H1 (cell line): ENCODE results near the gene TARBP2. TPM values are rescaled to one million over a fixed set of nuclear protein-coding genes. Genes with fewer than 3 reads are reported as not detected.

Experiments used
- CTCF ChIA-PET: fragments of 300-600 bp; sonication (Branson Sonifier 250); formaldehyde crosslinking; loops from one replicate; lab custom pipeline; 2021; ENCODE audit not compliant: partially characterized antibody; lab: Charles Lee
- POLR2A ChIA-PET: fragments of 300-600 bp; sonication (Branson Sonifier 250); formaldehyde crosslinking; loops from one replicate; lab custom pipeline; 2021; ENCODE audit warnings: inconsistent platforms; ENCODE audit not compliant: partially characterized antibody; lab: Charles Lee
- DNase-seq, 2 experiments: peaks; one replicate each; pipeline versions ENCODE4 v3.0.0 to v3.0.0-alpha.2; 2010 to 2022; ENCODE audit warnings: low spot score in 2 of 2, low read depth in 1 of 2, mixed read lengths in 1 of 2
- FAIRE-seq: peaks from 2 replicates; lab custom pipeline; 2011; peaks lifted over from hg19 to GRCh38; lab: Jason Lieb, UNC
- H2AFZ ChIP-seq: 2 replicates; pipeline ENCODE4 v1.8.1; 2012; ENCODE audit warnings: low read length, inconsistent platforms
- H2AK5ac ChIP-seq: 2 replicates; pipeline ENCODE4 v1.6.1; 2013; ENCODE audit warnings: low read depth, low read length
- H2BK120ac ChIP-seq: replicated peaks from 2 replicates; pipeline ENCODE3; 2013; ENCODE audit warnings: low read depth, low read length, inconsistent platforms
- H2BK12ac ChIP-seq: 2 replicates; pipeline ENCODE4 v1.6.1; 2013; ENCODE audit warnings: low read depth, low read length
- H2BK15ac ChIP-seq: 2 replicates; pipeline ENCODE4 v1.6.1; 2013; ENCODE audit warnings: low read length
- H2BK20ac ChIP-seq: 2 replicates; pipeline ENCODE4 v1.6.1; 2013; ENCODE audit warnings: low read length
- H2BK5ac ChIP-seq: 2 replicates; pipeline ENCODE4 v1.6.1; 2013; ENCODE audit warnings: low read depth, low read length
- H3K14ac ChIP-seq: 2 replicates; pipeline ENCODE4 v1.6.1; 2013; ENCODE audit warnings: inconsistent platforms; ENCODE audit not compliant: insufficient read length
- H3K18ac ChIP-seq: 2 replicates; pipeline ENCODE4 v1.6.1; 2013; ENCODE audit warnings: low read length; ENCODE audit errors: extremely low read depth
- H3K23ac ChIP-seq: 2 replicates; pipeline ENCODE4 v1.6.1; 2013; ENCODE audit warnings: inconsistent platforms; ENCODE audit not compliant: insufficient read length
- H3K23me2 ChIP-seq: 2 replicates; pipeline ENCODE4 v1.6.1; 2013; ENCODE audit warnings: low read depth, low read length
- H3K27ac ChIP-seq: 2 replicates; pipeline ENCODE4 v1.6.1; 2011; ENCODE audit warnings: low read depth, low read length, inconsistent platforms
- H3K27me3 ChIP-seq, 4 experiments: replicated peaks in 1 of 4; 1 replicate in 1 of 4; 2 replicates in 3 of 4; pipeline versions ENCODE4 v1.6.1 to v1.8.1; 2011 to 2013; ENCODE audit warnings: low read length in 3 of 4, mild to moderate bottlenecking in 3 of 4, inconsistent platforms in 2 of 4, mixed read lengths in 2 of 4, moderate library complexity in 1 of 4; ENCODE audit not compliant: control insufficient read depth in 3 of 4, insufficient read depth in 3 of 4; ENCODE audit errors: extremely low read depth in 1 of 4
- H3K36me3 ChIP-seq, 4 experiments: 2 replicates each; pipeline versions ENCODE4 v1.6.1 to v1.8.1; 2011 to 2013; ENCODE audit warnings: mild to moderate bottlenecking in 4 of 4, low read length in 3 of 4, moderate library complexity in 2 of 4, control low read depth in 1 of 4, inconsistent platforms in 1 of 4; ENCODE audit not compliant: insufficient read depth in 4 of 4, control insufficient read depth in 2 of 4
- H3K4ac ChIP-seq: replicated peaks from 2 replicates; pipeline ENCODE3; 2013; ENCODE audit warnings: low read length, low read depth, mixed read lengths, inconsistent platforms; ENCODE audit not compliant: insufficient read length
- H3K4me1 ChIP-seq, 4 experiments: replicated peaks in 1 of 4; 1 replicate in 1 of 4; 2 replicates in 3 of 4; pipeline versions ENCODE4 v1.6.1 to v1.8.1; 2011 to 2013; ENCODE audit warnings: low read length in 3 of 4, inconsistent platforms in 2 of 4, mixed read lengths in 1 of 4; ENCODE audit not compliant: insufficient read depth in 4 of 4, control insufficient read depth in 3 of 4
- H3K4me2 ChIP-seq, 2 experiments: 2 replicates each; pipeline versions ENCODE4 v1.6.1 to v1.8.1; 2011 to 2013; ENCODE audit warnings: low read depth in 2 of 2, low read length in 2 of 2, control low read depth in 1 of 2, inconsistent platforms in 1 of 2, mild to moderate bottlenecking in 1 of 2; ENCODE audit not compliant: insufficient read depth in 1 of 2
- H3K4me3 ChIP-seq, 4 experiments: fragments of 200-600, 300-600 bp in 1 of 4; sonication (generic), shearing (Covaris generic), sonication (Bioruptor Twin) in 1 of 4; 2 replicates each; pipeline versions ENCODE4 v1.5.1 to v1.8.1; 2011 to 2016; ENCODE audit warnings: low read length in 4 of 4, low read depth in 3 of 4, control low read depth in 2 of 4, inconsistent platforms in 2 of 4, mild to moderate bottlenecking in 2 of 4, mixed read lengths in 1 of 4, moderate library complexity in 1 of 4; ENCODE audit not compliant: insufficient read depth in 2 of 4; ENCODE audit errors: extremely low read depth in 1 of 4
- H3K56ac ChIP-seq: replicated peaks from 2 replicates; pipeline ENCODE3; 2013; ENCODE audit warnings: low read depth, mild to moderate bottlenecking, mixed read lengths, low read length, inconsistent platforms; ENCODE audit not compliant: insufficient read length
- H3K79me1 ChIP-seq: 2 replicates; pipeline ENCODE4 v1.6.1; 2013; ENCODE audit warnings: low read depth, low read length, control low read depth
- H3K79me2 ChIP-seq, 2 experiments: 2 replicates each; pipeline versions ENCODE4 v1.6.1 to v1.8.1; 2012 to 2013; ENCODE audit warnings: low read length in 2 of 2, mild to moderate bottlenecking in 2 of 2, inconsistent platforms in 1 of 2; ENCODE audit not compliant: insufficient read depth in 2 of 2, control insufficient read depth in 1 of 2
- H3K9ac ChIP-seq, 4 experiments: replicated peaks in 1 of 4; 1 replicate in 1 of 4; 2 replicates in 3 of 4; pipeline versions ENCODE4 v1.6.1 to v1.8.1; 2011 to 2013; ENCODE audit warnings: low read depth in 3 of 4, low read length in 3 of 4, control low read depth in 2 of 4, mild to moderate bottlenecking in 2 of 4, moderate library complexity in 2 of 4, inconsistent platforms in 1 of 4; ENCODE audit errors: extremely low read depth in 1 of 4
- H3K9me3 ChIP-seq, 2 experiments: 2 replicates each; pipeline versions ENCODE4 v1.6.1 to v1.8.1; 2012 to 2013; ENCODE audit warnings: mild to moderate bottlenecking in 2 of 2, moderate library complexity in 2 of 2, control low read depth in 1 of 2, inconsistent platforms in 1 of 2, low read depth in 1 of 2, low read length in 1 of 2, mixed read lengths in 1 of 2; ENCODE audit not compliant: insufficient read depth in 2 of 2
- H4K20me1 ChIP-seq, 2 experiments: replicated peaks in 1 of 2; 2 replicates each; pipeline versions ENCODE3 to v1.8.1; 2011 to 2013; ENCODE audit warnings: inconsistent platforms in 2 of 2, low read length in 2 of 2, mild to moderate bottlenecking in 1 of 2; ENCODE audit not compliant: insufficient read depth in 2 of 2, control insufficient read depth in 1 of 2
- H4K5ac ChIP-seq: 2 replicates; pipeline ENCODE4 v1.6.1; 2013; ENCODE audit warnings: low read length, low read depth, mixed read lengths, inconsistent platforms; ENCODE audit not compliant: insufficient read length
- H4K8ac ChIP-seq: 2 replicates; pipeline ENCODE4 v1.8.0; 2013; ENCODE audit warnings: mild to moderate bottlenecking, moderate library complexity, low read length, inconsistent platforms; ENCODE audit not compliant: insufficient read depth; ENCODE audit errors: extremely low read depth
- H4K91ac ChIP-seq: replicated peaks from 2 replicates; pipeline ENCODE3; 2013; ENCODE audit warnings: low read length, mixed read lengths, inconsistent platforms; ENCODE audit not compliant: insufficient read length
- ASH2L ChIP-seq: fragments of 200-600, 300-600 bp; sonication (generic); IDR thresholded peaks from one replicate; pipeline ENCODE4 v1.7.1; 2017; ENCODE audit warnings: low read length
- ATF3 ChIP-seq: IDR thresholded peaks from 2 replicates; pipeline ENCODE4 v1.6.1; 2011; ENCODE audit warnings: low read depth, mild to moderate bottlenecking, low read length; ENCODE audit not compliant: insufficient read depth
- BRCA1 ChIP-seq: IDR thresholded peaks from 2 replicates; pipeline ENCODE4 v1.6.1; 2012; ENCODE audit warnings: low read depth, low read length, improper control_type of control experiment
- EGR1 ChIP-seq: IDR thresholded peaks from 2 replicates; pipeline ENCODE4 v1.6.1; 2011; ENCODE audit warnings: low read depth, low read length, borderline replicate concordance
- HDAC6 ChIP-seq: IDR thresholded peaks from one replicate; pipeline ENCODE4 v1.7.1; 2012; ENCODE audit warnings: low read depth, mild to moderate bottlenecking, inconsistent platforms, low read length, moderate library complexity
- JUN ChIP-seq: IDR thresholded peaks from 2 replicates; pipeline ENCODE4 v1.6.1; 2011; ENCODE audit warnings: low read depth, mild to moderate bottlenecking, improper control_type of control experiment, low read length
- KDM5A ChIP-seq: fragments of 200-600 bp; IDR thresholded peaks from 2 replicates; pipeline ENCODE4 v1.7.1; 2012; ENCODE audit warnings: mild to moderate bottlenecking, low read length, inconsistent platforms, mixed read lengths
- MAX ChIP-seq: IDR thresholded peaks from 2 replicates; pipeline ENCODE4 v1.6.1; 2012; ENCODE audit warnings: inconsistent platforms
- NANOG ChIP-seq: IDR thresholded peaks from 2 replicates; pipeline ENCODE4 v1.6.1; 2011; ENCODE audit warnings: low read length, low read depth, mild to moderate bottlenecking, inconsistent platforms; ENCODE audit not compliant: insufficient read depth, poor library complexity, severe bottlenecking
- POLR2AphosphoS5 ChIP-seq: IDR thresholded peaks from 2 replicates; pipeline ENCODE4 v1.6.1; 2011; ENCODE audit warnings: low read depth, low read length
- RAD21 ChIP-seq, 2 experiments: IDR thresholded peaks in 1 of 2; conservative IDR thresholded peaks in 1 of 2; 2 replicates each; pipeline ENCODE4 v1.6.1; 2011; ENCODE audit warnings: low read depth in 2 of 2, low read length in 2 of 2, improper control_type of control experiment in 1 of 2, inconsistent platforms in 1 of 2, mild to moderate bottlenecking in 1 of 2, moderate library complexity in 1 of 2
- SIX5 ChIP-seq: IDR thresholded peaks from 2 replicates; pipeline ENCODE4 v1.6.1; 2011; ENCODE audit warnings: mild to moderate bottlenecking, low read depth, low read length
- SP1 ChIP-seq: IDR thresholded peaks from 2 replicates; pipeline ENCODE4 v1.6.1; 2011; ENCODE audit warnings: low read depth, low read length
- TBP ChIP-seq: IDR thresholded peaks from 2 replicates; pipeline ENCODE4 v1.6.1; 2011; ENCODE audit warnings: low read depth, low read length, improper control_type of control experiment
- TCF12 ChIP-seq: IDR thresholded peaks from 2 replicates; pipeline ENCODE4 v1.6.1; 2011; ENCODE audit warnings: low read depth, mild to moderate bottlenecking, low read length
- WGBS, 2 experiments: shearing (Covaris generic) in 1 of 2; methylation state at CpG; one replicate each; pipeline versions ENCODE4 v1.1.6 to v1.1.7; 2013 to 2015; ENCODE audit warnings: low lambda C conversion rate in 2 of 2, mixed read lengths in 2 of 2, inconsistent platforms in 1 of 2, low coverage in 1 of 2, missing lambda C conversion rate in 1 of 2; ENCODE audit not compliant: insufficient replicate concordance in 2 of 2, insufficient coverage in 1 of 2, insufficient read length in 1 of 2; ENCODE audit errors: extremely low coverage in 1 of 2, missing lambda C conversion rate in 1 of 2; 5-methylcytosine and 5-hydroxymethylcytosine counted together
- polyA plus RNA-seq, 7 experiments: library from polyadenylated mRNA; depleted of rRNA in 3 of 7; stranded (reverse) in 5 of 7; unstranded in 2 of 7; fragments of >200 nt in 5 of 7; fragments of 200-250 nt in 2 of 7; gene quantifications; 1 replicate in 5 of 7; 2 replicates in 1 of 7; 4 replicates in 1 of 7; pipeline versions ENCODE4 v1.2.1 to v1.2.3, GENCODE V29; 2011 to 2013; ENCODE audit warnings: missing spikeins in 2 of 7, mixed read lengths in 2 of 7
- total RNA-seq: library from RNA; stranded (reverse); fragmentation: NEBNext Ultra II Directional; extraction: Animal tissue kit (Norgen Biotek cat#: 25700); gene quantifications from 2 replicates; pipeline ENCODE4 v1.2.1, GENCODE V29; 2021

TARBP2 gene
- total and polyA plus RNA-seq, 2 of the 8 experiments (the other 6 are each of a cell fraction or from before 2014, with no cell fraction given) = 69.9 to 122 TPM

- no peaks in the 10 kb centered on the region for H3K9me3 ChIP-seq
- no peaks in the 10 kb centered on the region for H3K23me2 ChIP-seq
- H3K14ac ChIP-seq = no peak overlapping the region
- H4K8ac ChIP-seq = no peak overlapping the region
- no peak overlapping the region for H3K18ac ChIP-seq
- H3K23ac ChIP-seq = no peak overlapping the region
- H3K56ac ChIP-seq = no peak overlapping the region
- H3K4me3 ChIP-seq = no peak overlapping the region
- peaks cover 2 to 16% (median 8%) of the 10 kb centered on the region in 4 experiments; a peak in 7 of 8 replicates for H3K36me3 ChIP-seq
- H3K4me1 ChIP-seq = no peaks in the 10 kb centered on the region
- no peak overlapping the region for H2AFZ ChIP-seq
- no peak overlapping the region for H3K9ac ChIP-seq
- FAIRE-seq = no peak
- H3K4ac ChIP-seq = no peak overlapping the region
- H3K4me2 ChIP-seq = no peak overlapping the region
- no peak overlapping the region for H2BK120ac ChIP-seq
- H2AK5ac ChIP-seq = no peak overlapping the region
- no peak overlapping the region for H2BK5ac ChIP-seq
- H2BK20ac ChIP-seq = no peak overlapping the region
- H3K27me3 ChIP-seq = no peaks in the 10 kb centered on the region
- no peak overlapping the region for H2BK12ac ChIP-seq
- no peak for DNase-seq
- POLR2A ChIA-PET = no interaction called here
- no peak overlapping the region for H2BK15ac ChIP-seq
- CTCF ChIA-PET = interaction anchor here (1.0 kb wide), 1 partner anchor 209 kb away, joined by 4 read pairs; no protein-coding TSS in a partner anchor
- no peak overlapping the region for H4K5ac ChIP-seq
- H3K79me2 ChIP-seq = no peaks in the 10 kb centered on the region
- no peak overlapping the region for H3K27ac ChIP-seq
- no peaks in the 10 kb centered on the region for H3K79me1 ChIP-seq
- H4K91ac ChIP-seq = no peak overlapping the region
- 86% methylated on average over 3 of the region's 3 CpGs; no CpG with 5 or more reads in 1 of the 2 experiments for WGBS, 2 experiments
- no peaks in the 10 kb centered on the region for H4K20me1 ChIP-seq
- TF ChIP-seq ASH2L (no peak), SP1 (no peak), TBP (no peak), NANOG (no peak), TCF12 (no peak), POLR2AphosphoS5 (no peak), HDAC6 (no peak), RAD21 (IDR thresholded peaks at IDR 0.05 in 1 of 2, conservative IDR thresholded peaks at IDR 0.05 in 1 of 2; ENCODE audit: low read depth in 2 of 2, low read length in 2 of 2) (no peak), BRCA1 (no peak), ATF3 (no peak), KDM5A (no peak), SIX5 (no peak), JUN (no peak), MAX (no peak), EGR1 (no peak)
These were observed 35.9 kb downstream of the TARBP2 start for GRCh38 chr12:53536962-53537361.
